K562 (cell line): ENCODE data around the gene CDT1. TPM values are rescaled to one million over a fixed set of nuclear protein-coding genes. Genes with fewer than 3 reads are reported as not detected.

Source experiments
- ARID1B ChIP-seq: fragments of 450-650 bp; IDR thresholded peaks from 2 replicates; pipeline ENCODE4 v1.6.1; 2016; ENCODE audit warnings: antibody characterized with exemption, mild to moderate bottlenecking, inconsistent platforms
- CREB1 ChIP-seq, 2 experiments: sonication (generic) in 1 of 2; formaldehyde crosslinking in 1 of 2; IDR thresholded peaks; 2 replicates each; pipeline versions ENCODE4 v1.6.1 to v1.8.0; 2012 to 2022; ENCODE audit warnings: inconsistent platforms in 1 of 2, mild to moderate bottlenecking in 1 of 2, missing genetic modification reagents in 1 of 2, moderate library complexity in 1 of 2
- DACH1 ChIP-seq: fragments of 450-650 bp; IDR thresholded peaks from 2 replicates; pipeline ENCODE4 v1.6.1; 2018; ENCODE audit not compliant: partially characterized antibody
- DNMT1 ChIP-seq: fragments of 450-650 bp; IDR thresholded peaks from 2 replicates; pipeline ENCODE4 v1.6.1; 2016; ENCODE audit warnings: antibody characterized with exemption, mild to moderate bottlenecking
- E2F1 ChIP-seq: sonication (generic); formaldehyde crosslinking; IDR thresholded peaks from 2 replicates; pipeline ENCODE4 v1.8.1; 2023; ENCODE audit warnings: mild to moderate bottlenecking, missing genetic modification reagents, moderate library complexity
- ETV1 ChIP-seq: fragments of 450-650 bp; conservative IDR thresholded peaks from 2 replicates; pipeline ENCODE4 v1.6.1; 2016; ENCODE audit warnings: missing genetic modification characterization, control low read depth, low read depth, missing compliant biosample characterization
- FOXK2 ChIP-seq, 2 experiments: fragments of 450-650 bp; IDR thresholded peaks in 1 of 2; conservative IDR thresholded peaks in 1 of 2; 2 replicates each; pipeline ENCODE4 v1.6.1; 2016; ENCODE audit warnings: low read depth in 2 of 2, mild to moderate bottlenecking in 1 of 2
- KLF10 ChIP-seq: fragments of 250-450 bp; sonication (Bioruptor Pico); IDR thresholded peaks from 2 replicates; pipeline ENCODE4 v1.6.1; 2021; ENCODE audit warnings: matching md5 sums
- KLF13 ChIP-seq: fragments of 450-650 bp; IDR thresholded peaks from 2 replicates; pipeline ENCODE4 v1.6.1; 2016; ENCODE audit warnings: missing genetic modification characterization, low read depth, mild to moderate bottlenecking, missing compliant biosample characterization, moderate library complexity, borderline replicate concordance
- MTA3 ChIP-seq: fragments of 450-650 bp; formaldehyde crosslinking; IDR thresholded peaks from 2 replicates; pipeline ENCODE4 v1.6.1; 2017; ENCODE audit warnings: mild to moderate bottlenecking, borderline replicate concordance
- MYNN ChIP-seq, 2 experiments: sonication (generic); formaldehyde crosslinking in 1 of 2; IDR thresholded peaks; 2 replicates each; pipeline versions ENCODE4 v1.5.0 to v1.6.1; 2016 to 2020; ENCODE audit warnings: antibody characterized with exemption in 1 of 2, missing genetic modification reagents in 1 of 2
- NBN ChIP-seq: fragments of 450-650 bp; IDR thresholded peaks from 2 replicates; pipeline ENCODE4 v1.6.1; 2016; ENCODE audit warnings: low read depth, mild to moderate bottlenecking
- OTX1 ChIP-seq: fragments of 450-650 bp; formaldehyde crosslinking; IDR thresholded peaks from 2 replicates; pipeline ENCODE4 v1.4.0; 2022; ENCODE audit warnings: mild to moderate bottlenecking
- RBM22 ChIP-seq: fragments of 200-400 bp; formaldehyde crosslinking; IDR thresholded peaks from 2 replicates; pipeline ENCODE4 v1.6.1; 2018; ENCODE audit warnings: low read length, low read depth; ENCODE audit not compliant: poor library complexity, severe bottlenecking
- SIN3B ChIP-seq: fragments of 450-650 bp; IDR thresholded peaks from 2 replicates; pipeline ENCODE4 v1.6.1; 2017; ENCODE audit warnings: low read depth, mild to moderate bottlenecking, moderate library complexity
- SMARCE1 ChIP-seq: fragments of 450-650 bp; IDR thresholded peaks from 2 replicates; pipeline ENCODE4 v1.7.1; 2016; ENCODE audit warnings: mild to moderate bottlenecking
- SP1 ChIP-seq: sonication (generic); formaldehyde crosslinking; IDR thresholded peaks from 2 replicates; pipeline ENCODE4 v1.8.1; 2022; ENCODE audit warnings: mild to moderate bottlenecking, missing genetic modification reagents
- STAT5A ChIP-seq: IDR thresholded peaks from 2 replicates; pipeline ENCODE4 v1.6.1; 2012; ENCODE audit warnings: low read length, inconsistent platforms, borderline replicate concordance
- ZFP91 ChIP-seq: sonication (generic); formaldehyde crosslinking; IDR thresholded peaks from 2 replicates; pipeline ENCODE4 v1.8.0; 2022; ENCODE audit warnings: mild to moderate bottlenecking, missing genetic modification reagents
- ZNF121 ChIP-seq: sonication (generic); formaldehyde crosslinking; conservative IDR thresholded peaks from 2 replicates; pipeline ENCODE4 v1.8.0; 2022; ENCODE audit warnings: missing genetic modification reagents
- ZNF133 ChIP-seq: fragments of 250-450 bp; sonication (Bioruptor Pico); IDR thresholded peaks from 2 replicates; pipeline ENCODE4 v1.4.0; 2020; ENCODE audit warnings: mild to moderate bottlenecking
- ZNF592 ChIP-seq: fragments of 450-650 bp; IDR thresholded peaks from 2 replicates; pipeline ENCODE4 v1.6.1; 2017; ENCODE audit warnings: antibody characterized with exemption, mild to moderate bottlenecking
- polyA plus RNA-seq, 8 experiments: library from polyadenylated mRNA; depleted of rRNA in 4 of 8; stranded (reverse) in 5 of 8; unstranded in 3 of 8; fragments of >200 nt; fragmentation: Nextera tagmentation in 2 of 8; fragmentation: Illumina TruSeq in 1 of 8; extraction: Ambion mirVana in 2 of 8; extraction: Trizol in 1 of 8; gene quantifications; 2 replicates each; pipeline versions ENCODE4 v1.2.1 to v1.2.3, GENCODE V29; 2011 to 2014; ENCODE audit warnings: inconsistent platforms in 1 of 8, missing spikeins in 1 of 8
- total RNA-seq, 7 experiments: library from RNA; depleted of rRNA in 6 of 7; stranded (reverse); fragments of >200 nt in 6 of 7; fragmentation: Illumina TruSeq in 2 of 7; extraction: Trizol in 2 of 7; gene quantifications; 2 replicates each; pipeline versions ENCODE4 v1.2.1 to v1.2.3, GENCODE V29; 2011 to 2021; ENCODE audit warnings: low replicate concordance in 1 of 7

CDT1 gene
- total and polyA plus RNA-seq, 9 of the 15 experiments (the other 6 are each of a cell fraction or from before 2014, with no cell fraction given), result 0.92 to 178 (median 14.2) TPM

DNA sequence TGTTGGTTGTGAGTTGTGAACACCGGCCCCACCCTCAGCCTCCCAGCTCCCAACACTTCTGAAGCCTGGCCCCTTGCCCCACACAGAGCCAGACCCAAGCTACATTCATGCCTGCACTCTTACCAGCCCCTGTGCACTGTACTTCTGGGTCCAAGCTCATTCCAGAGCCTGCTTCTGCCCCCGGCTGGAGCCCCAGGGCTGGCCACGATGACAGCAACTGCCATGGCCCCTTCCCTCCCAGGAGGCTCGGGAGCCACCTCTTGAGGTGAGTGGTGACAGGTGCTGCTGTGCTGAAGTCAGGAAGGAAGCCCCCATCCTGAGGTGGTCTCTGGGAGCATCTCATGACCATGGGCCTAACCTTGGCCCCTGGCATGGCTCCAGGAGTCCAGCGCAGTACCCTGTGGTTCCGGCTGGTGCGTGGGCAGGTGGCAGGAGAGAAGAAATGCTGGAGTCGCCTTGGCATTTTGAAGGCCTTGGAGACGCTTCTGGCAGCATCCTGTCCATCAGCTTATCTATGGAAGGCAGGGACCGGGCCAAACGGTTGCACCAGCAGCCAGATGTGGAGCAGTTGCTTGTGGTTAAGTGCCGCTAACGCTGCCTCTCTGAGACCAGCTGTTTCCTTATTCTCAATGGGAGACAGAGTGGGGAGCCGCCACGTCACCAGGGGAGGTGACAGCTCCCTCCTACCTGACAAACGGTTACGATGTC, 3.9 kb upstream of the CDT1 start (continued):
- TF ChIP-seq ZNF121 (no peak), KLF13 (tag) (no peak), MYNN (IDR thresholded peaks at IDR 0.05) (peak; percentile 93), MYNN (CRISPR knock-in tag; IDR thresholded peaks at IDR 0.05) (no peak), E2F1 (peak; percentile 82), SIN3B (no peak), SMARCE1 (peak; percentile 62), NBN (0 out of 2 replicates have a peak, but pooled peaks have one; percentile 38), ETV1 (tag) (peak; percentile 85), MTA3 (peak; percentile 71; the same call in 1 of the 2 replicates), RBM22 (no peak), ARID1B (peak; percentile 91), CREB1 (IDR thresholded peaks at IDR 0.05) (peak; percentile 75), CREB1 (CRISPR knock-in tag; IDR thresholded peaks at IDR 0.05) (peak; percentile 77), DACH1 (peak; percentile 95), ZFP91 (CRISPR knock-in tag) (0 out of 2 replicates have a peak, but pooled peaks have one; percentile 13), DNMT1 (no peak), FOXK2 (conservative IDR thresholded peaks at IDR 0.05 in 1 of 2, IDR thresholded peaks at IDR 0.05 in 1 of 2; ENCODE audit: low read depth in 2 of 2) (0 out of 4 replicates have a peak, but pooled peaks of 1 of the 2 experiments have one; percentile 43), ZNF592 (peak; percentile 73), SP1 (CRISPR knock-in tag) (peak; percentile 76; the same call in 1 of the 2 replicates), STAT5A (peak; percentile 86), OTX1 (CRISPR knock-in tag) (peak; percentile 52; the same call in 1 of the 2 replicates), ZNF133 (CRISPR knock-in tag) (no peak), KLF10 (CRISPR knock-in tag) (no peak)
